ENCODE measurements around the gene XYLT1.

Gene XYLT1

GRCh38 chr16:17303101-17303500 lies 167.7 kb downstream of the XYLT1 start:
- TF ChIP-seq EP300 (IDR thresholded peaks at IDR 0.05; ENCODE audit: borderline replicate concordance) (no peak), YY1 (IDR thresholded peaks at IDR 0.05; ENCODE audit: low read depth) (no peak), RAD21 (IDR thresholded peaks at IDR 0.05; ENCODE audit: low read depth) (no peak), CEBPB (IDR thresholded peaks at IDR 0.05) (no peak), MAX (IDR thresholded peaks at IDR 0.05) (no peak), CREB1 (IDR thresholded peaks at IDR 0.05; ENCODE audit: low read depth) (no peak), ZBTB7A (IDR thresholded peaks at IDR 0.05; ENCODE audit: low read depth) (no peak)

- TF ChIP-seq REST (IDR thresholded peaks at IDR 0.05; ENCODE audit: low read depth) (no peak), TAF1 (IDR thresholded peaks at IDR 0.05; ENCODE audit: low read depth) (no peak), EGR1 (IDR thresholded peaks at IDR 0.05) (no peak), CREB1 (IDR thresholded peaks at IDR 0.05; ENCODE audit: low read depth) (no peak), TEAD4 (IDR thresholded peaks at IDR 0.05) (no peak), ZBTB7A (IDR thresholded peaks at IDR 0.05; ENCODE audit: low read depth) (no peak), NFIC (IDR thresholded peaks at IDR 0.05) (no peak), CEBPB (IDR thresholded peaks at IDR 0.05) (no peak), USF1 (IDR thresholded peaks at IDR 0.05) (no peak), MAX (IDR thresholded peaks at IDR 0.05) (no peak), FOXM1 (IDR thresholded peaks at IDR 0.05; ENCODE audit: borderline replicate concordance, low read depth) (no peak), TCF12 (IDR thresholded peaks at IDR 0.05; ENCODE audit: low read depth) (no peak), YY1 (IDR thresholded peaks at IDR 0.05; ENCODE audit: low read depth) (no peak), EP300 (IDR thresholded peaks at IDR 0.05; ENCODE audit: borderline replicate concordance) (no peak), RAD21 (IDR thresholded peaks at IDR 0.05; ENCODE audit: low read depth) (no peak)
Observed at GRCh38 chr16:17302620-17303019, 168.1 kb downstream of the XYLT1 start.

- no peak for TF ChIP-seq EGR1 (IDR thresholded peaks at IDR 0.05)
- no peak for TF ChIP-seq CEBPB (IDR thresholded peaks at IDR 0.05)
- no peak for TF ChIP-seq EP300 (IDR thresholded peaks at IDR 0.05; ENCODE audit: borderline replicate concordance)
- TF ChIP-seq NFIC (IDR thresholded peaks at IDR 0.05) = no peak
Observed at GRCh38 chr16:17302214-17302613, 168.5 kb downstream of the XYLT1 start.

GRCh38 chr16:17301593-17302135 lies 169.1 kb downstream of the XYLT1 start:
- TF ChIP-seq YY1 (IDR thresholded peaks at IDR 0.05; ENCODE audit: low read depth) = no peak
- TF ChIP-seq NFIC (IDR thresholded peaks at IDR 0.05) = no peak
- no peak for TF ChIP-seq EGR1 (IDR thresholded peaks at IDR 0.05)
- TF ChIP-seq CREB1 (IDR thresholded peaks at IDR 0.05; ENCODE audit: low read depth) = no peak
- TF ChIP-seq MAX (IDR thresholded peaks at IDR 0.05) = no peak
- TF ChIP-seq TAF1 (IDR thresholded peaks at IDR 0.05; ENCODE audit: low read depth) = no peak
- no peak for TF ChIP-seq FOXM1 (IDR thresholded peaks at IDR 0.05; ENCODE audit: borderline replicate concordance, low read depth)
- TF ChIP-seq CEBPB (IDR thresholded peaks at IDR 0.05) = no peak
- TF ChIP-seq RAD21 (IDR thresholded peaks at IDR 0.05; ENCODE audit: low read depth) = no peak
- no peak for TF ChIP-seq TEAD4 (IDR thresholded peaks at IDR 0.05)
- TF ChIP-seq TCF12 (IDR thresholded peaks at IDR 0.05; ENCODE audit: low read depth) = no peak
- no peak for TF ChIP-seq EP300 (IDR thresholded peaks at IDR 0.05; ENCODE audit: borderline replicate concordance)
- TF ChIP-seq USF1 (IDR thresholded peaks at IDR 0.05) = no peak
- TF ChIP-seq ZBTB7A (IDR thresholded peaks at IDR 0.05; ENCODE audit: low read depth) = no peak
- TF ChIP-seq REST (IDR thresholded peaks at IDR 0.05; ENCODE audit: low read depth) = no peak

GRCh38 chr16:17301184-17301583 lies 169.6 kb downstream of the XYLT1 start:
- no peak for TF ChIP-seq EGR1 (IDR thresholded peaks at IDR 0.05)
- no peak for TF ChIP-seq FOXM1 (IDR thresholded peaks at IDR 0.05; ENCODE audit: borderline replicate concordance, low read depth)
- TF ChIP-seq MAX (IDR thresholded peaks at IDR 0.05) = no peak
- TF ChIP-seq USF1 (IDR thresholded peaks at IDR 0.05) = no peak
- TF ChIP-seq EP300 (IDR thresholded peaks at IDR 0.05; ENCODE audit: borderline replicate concordance) = no peak
- TF ChIP-seq NFIC (IDR thresholded peaks at IDR 0.05) = no peak
- no peak for TF ChIP-seq TEAD4 (IDR thresholded peaks at IDR 0.05)
- no peak for TF ChIP-seq CREB1 (IDR thresholded peaks at IDR 0.05; ENCODE audit: low read depth)
- no peak for TF ChIP-seq RAD21 (IDR thresholded peaks at IDR 0.05; ENCODE audit: low read depth)
- no peak for TF ChIP-seq TCF12 (IDR thresholded peaks at IDR 0.05; ENCODE audit: low read depth)
- no peak for TF ChIP-seq ZBTB7A (IDR thresholded peaks at IDR 0.05; ENCODE audit: low read depth)
- no peak for TF ChIP-seq TAF1 (IDR thresholded peaks at IDR 0.05; ENCODE audit: low read depth)
- no peak for TF ChIP-seq REST (IDR thresholded peaks at IDR 0.05; ENCODE audit: low read depth)
- no peak for TF ChIP-seq CEBPB (IDR thresholded peaks at IDR 0.05)
- TF ChIP-seq YY1 (IDR thresholded peaks at IDR 0.05; ENCODE audit: low read depth) = no peak

Measured in Ishikawa (cell line).